Measurements from ENCODE around the gene AGPAT3.

- no peak for TF ChIP-seq EZH2 (IDR thresholded peaks at IDR 0.05)
- TF ChIP-seq, protein P1, sequence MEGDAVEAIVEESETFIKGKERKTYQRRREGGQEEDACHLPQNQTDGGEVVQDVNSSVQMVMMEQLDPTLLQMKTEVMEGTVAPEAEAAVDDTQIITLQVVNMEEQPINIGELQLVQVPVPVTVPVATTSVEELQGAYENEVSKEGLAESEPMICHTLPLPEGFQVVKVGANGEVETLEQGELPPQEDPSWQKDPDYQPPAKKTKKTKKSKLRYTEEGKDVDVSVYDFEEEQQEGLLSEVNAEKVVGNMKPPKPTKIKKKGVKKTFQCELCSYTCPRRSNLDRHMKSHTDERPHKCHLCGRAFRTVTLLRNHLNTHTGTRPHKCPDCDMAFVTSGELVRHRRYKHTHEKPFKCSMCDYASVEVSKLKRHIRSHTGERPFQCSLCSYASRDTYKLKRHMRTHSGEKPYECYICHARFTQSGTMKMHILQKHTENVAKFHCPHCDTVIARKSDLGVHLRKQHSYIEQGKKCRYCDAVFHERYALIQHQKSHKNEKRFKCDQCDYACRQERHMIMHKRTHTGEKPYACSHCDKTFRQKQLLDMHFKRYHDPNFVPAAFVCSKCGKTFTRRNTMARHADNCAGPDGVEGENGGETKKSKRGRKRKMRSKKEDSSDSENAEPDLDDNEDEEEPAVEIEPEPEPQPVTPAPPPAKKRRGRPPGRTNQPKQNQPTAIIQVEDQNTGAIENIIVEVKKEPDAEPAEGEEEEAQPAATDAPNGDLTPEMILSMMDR (IDR thresholded peaks at IDR 0.05), result no peak
These were observed 60.1 kb downstream of the AGPAT3 start for GRCh38 chr21:43925096-43925481.
